Effector CD4-positive, alpha-beta T cell (primary cell): ENCODE data around the gene KCNK1.
"Not testable (repeated sequence)": the region's sequence is repeated elsewhere in the genome, so short reads cannot be mapped to it uniquely, and the experiment has no call there.

Experiments
- DNase-seq: peaks from one replicate; pipeline ENCODE4 v3.0.0-alpha.2; 2020

The KCNK1 gene

GRCh38 chr1:233608988-233609387, 4.9 kb upstream of the KCNK1 start:
- DNase-seq = no peak

DNA sequence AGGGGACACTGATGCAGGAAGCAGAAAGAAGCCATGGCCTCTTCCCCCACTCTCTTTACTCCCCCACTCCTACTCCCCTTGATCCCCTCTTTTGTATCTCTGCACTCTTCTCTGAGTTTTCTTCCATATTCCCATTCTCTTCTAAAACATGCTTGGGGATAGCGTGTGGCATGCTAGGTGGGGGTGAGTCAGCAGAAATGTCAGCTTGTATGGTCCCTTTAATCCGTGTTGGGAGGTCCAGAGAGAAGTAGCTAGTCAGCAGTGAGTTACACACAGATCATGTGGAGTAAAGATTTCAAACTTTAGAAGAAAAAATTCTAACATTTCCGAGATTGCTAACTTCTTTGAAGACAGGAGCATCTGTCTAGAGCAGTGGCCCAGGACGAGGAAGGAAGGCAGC, 4.0 kb upstream of the KCNK1 start:
- DNase-seq = no peak

DNA sequence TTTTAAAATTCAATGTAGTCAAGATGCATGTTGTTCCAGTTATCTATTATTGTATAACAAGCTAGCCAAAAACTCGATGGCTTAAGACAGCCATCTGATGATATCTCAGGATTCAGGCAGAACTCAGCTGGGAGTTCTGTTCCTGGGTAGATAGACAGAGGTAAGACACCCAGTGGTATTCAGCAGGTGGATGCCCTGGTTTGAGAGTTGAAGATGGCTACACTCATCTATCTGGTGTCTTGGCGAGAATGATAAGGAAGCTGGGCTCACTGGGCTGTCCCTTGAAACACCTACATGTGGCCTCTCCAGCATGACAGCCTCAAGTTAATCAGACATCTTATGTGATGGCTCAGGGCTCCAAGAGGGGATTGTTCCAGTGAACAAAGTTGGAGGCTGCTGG, 3.3 kb upstream of the KCNK1 start:
- DNase-seq = no peak

- not testable (repeated sequence) for DNase-seq
Measured at GRCh38 chr1:233611363-233611762, 2.5 kb upstream of the KCNK1 start.

- DNase-seq = no peak
Measured at GRCh38 chr1:233614173-233614742, 352 bp downstream of the KCNK1 start.

DNA sequence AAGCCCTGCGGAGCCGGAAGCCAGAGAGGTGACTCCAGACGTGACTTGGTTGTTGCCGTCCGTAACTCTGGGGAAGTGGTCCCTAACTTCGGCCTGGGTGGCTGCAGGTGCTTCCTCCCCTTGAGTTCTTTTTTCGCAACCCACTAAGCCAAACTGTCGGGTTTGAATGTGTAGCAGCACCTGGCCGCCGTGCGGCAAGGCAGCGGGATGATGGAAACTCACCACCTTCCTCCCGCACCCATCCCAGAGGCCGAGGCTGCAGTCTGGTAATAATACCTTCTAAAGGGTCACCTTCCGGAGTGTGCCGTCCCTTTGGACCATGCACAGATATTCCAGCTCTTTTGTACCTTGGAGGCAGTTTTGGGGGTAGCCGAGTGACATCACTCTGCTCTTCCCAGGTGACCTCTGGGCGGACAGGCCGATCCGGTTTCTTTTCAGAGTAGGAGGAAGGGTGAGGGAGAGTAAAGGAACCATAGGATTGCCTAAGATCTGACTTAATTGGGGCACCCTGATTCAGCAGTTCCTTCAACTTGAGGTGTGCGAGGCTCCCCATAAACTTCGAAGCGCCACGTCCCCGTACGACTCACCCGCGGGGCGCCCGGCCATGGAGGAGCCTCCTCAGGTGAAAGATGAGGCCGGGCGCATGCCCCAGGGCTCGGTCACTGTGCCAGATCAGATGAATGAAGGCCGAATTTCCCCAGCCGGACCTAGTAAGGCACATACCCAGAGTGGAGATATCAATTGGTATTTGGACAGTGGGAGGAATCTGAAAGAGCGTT, 1.0 kb downstream of the KCNK1 start:
- DNase-seq = no peak

DNA sequence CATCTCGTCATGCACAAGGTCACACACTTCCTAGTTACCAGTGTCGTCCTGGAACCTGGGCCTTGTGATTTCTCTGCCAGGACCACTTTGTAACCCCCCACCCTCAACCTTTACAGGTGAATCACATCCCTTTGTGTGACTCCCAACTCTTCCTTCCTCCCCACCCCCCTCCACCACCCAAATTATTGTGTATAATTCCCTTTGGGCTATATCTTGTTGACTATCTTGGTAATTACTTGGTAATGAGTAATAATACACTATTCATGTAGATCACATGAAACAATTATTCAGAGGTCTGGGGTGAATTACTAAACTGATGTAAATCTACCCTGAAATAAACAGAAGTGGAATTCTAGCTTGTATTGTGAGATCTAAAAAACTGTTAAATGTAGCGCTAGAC, 1.7 kb downstream of the KCNK1 start:
- no peak for DNase-seq

DNA sequence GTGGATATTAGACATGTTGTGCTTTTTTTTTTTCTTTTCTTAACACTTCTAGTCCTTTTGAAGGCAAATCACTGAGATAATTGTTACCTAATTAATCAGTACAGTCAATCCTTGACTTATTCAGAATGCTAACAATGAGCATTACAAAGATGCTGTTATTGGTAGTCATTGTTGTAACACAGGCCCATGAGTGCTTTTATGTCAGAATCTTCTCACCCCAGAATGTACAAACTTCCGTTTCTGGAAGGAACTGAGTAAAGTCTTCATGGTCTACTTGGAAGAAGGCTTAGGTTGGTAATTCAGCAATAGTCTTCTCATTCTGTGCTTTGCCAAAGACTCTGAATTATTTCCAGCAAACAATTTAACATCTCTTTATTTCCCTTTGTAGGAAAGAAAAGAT, 3.1 kb downstream of the KCNK1 start:
- DNase-seq = no peak

- DNase-seq = not testable (repeated sequence)
Measured at GRCh38 chr1:233619414-233619813, 5.5 kb downstream of the KCNK1 start.

GRCh38 chr1:233620065-233620464, 6.2 kb downstream of the KCNK1 start:
- DNase-seq = no peak

DNA sequence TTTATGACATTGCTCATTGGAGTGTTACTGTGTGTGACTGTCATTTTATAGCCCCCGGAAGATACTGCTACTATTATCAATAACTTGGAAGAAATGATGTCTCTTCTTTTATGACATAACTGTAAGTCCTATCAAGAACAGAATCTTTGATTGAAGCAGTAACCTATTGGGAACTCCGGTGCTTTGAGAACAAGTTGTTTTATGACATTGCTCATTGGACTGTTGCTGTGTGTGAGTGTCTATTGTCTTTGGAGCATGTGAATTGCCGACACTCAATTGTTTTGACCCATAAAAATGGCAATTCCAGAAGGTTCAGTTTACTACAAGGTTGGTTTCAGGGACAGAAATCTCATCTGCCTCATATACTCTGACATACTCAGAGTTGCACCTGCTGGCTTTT, 8.0 kb downstream of the KCNK1 start:
- DNase-seq = no peak

GRCh38 chr1:233624289-233624688, 10.4 kb downstream of the KCNK1 start:
- no peak for DNase-seq

DNA sequence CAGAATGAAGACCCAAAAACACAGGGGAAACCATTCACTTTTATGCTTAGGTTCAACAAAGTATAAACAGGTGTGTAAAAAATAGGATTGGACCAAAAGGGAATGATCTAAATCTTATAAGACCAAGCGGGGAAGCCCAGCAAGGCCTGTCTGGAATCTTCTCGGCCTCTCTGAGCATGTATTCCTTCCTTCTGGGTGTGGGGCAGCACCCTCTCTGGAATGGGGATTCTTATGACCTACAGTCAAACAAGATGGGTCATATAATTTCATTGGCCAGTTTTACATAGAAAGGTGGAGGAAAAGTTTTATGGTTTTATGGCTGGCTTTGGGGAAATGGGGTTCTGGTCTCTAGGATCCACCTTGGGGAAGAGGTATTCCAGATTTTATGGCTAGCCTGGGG, 11.2 kb downstream of the KCNK1 start:
- no peak for DNase-seq

- DNase-seq = no peak
Measured at GRCh38 chr1:233625510-233625981, 11.6 kb downstream of the KCNK1 start.

- DNase-seq = no peak
Measured at GRCh38 chr1:233627376-233627775, 13.5 kb downstream of the KCNK1 start.

DNA sequence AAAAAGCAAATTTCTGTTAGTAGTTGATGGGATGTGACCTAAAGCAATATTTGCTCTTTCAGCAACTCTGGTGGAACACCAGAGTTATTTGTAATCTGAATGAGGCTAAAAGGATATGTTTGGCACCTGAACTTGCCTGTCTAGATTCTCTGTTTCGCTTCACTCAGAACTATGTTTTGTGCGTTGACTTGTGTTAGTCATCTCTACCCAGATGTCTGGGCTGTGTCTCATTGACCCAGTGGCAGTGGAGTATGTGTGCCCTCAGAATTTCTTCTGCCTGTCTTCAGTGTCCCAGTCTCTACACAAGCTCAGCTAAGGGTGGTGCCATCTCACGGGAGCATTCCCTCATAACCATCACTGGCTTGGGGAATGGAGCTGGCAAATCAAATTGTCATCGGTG, 13.9 kb downstream of the KCNK1 start:
- DNase-seq = no peak

- DNase-seq = no peak
Measured at GRCh38 chr1:233629305-233629935, 15.5 kb downstream of the KCNK1 start.

- no peak for DNase-seq
Measured at GRCh38 chr1:233631810-233632405, 18.0 kb downstream of the KCNK1 start.

DNA sequence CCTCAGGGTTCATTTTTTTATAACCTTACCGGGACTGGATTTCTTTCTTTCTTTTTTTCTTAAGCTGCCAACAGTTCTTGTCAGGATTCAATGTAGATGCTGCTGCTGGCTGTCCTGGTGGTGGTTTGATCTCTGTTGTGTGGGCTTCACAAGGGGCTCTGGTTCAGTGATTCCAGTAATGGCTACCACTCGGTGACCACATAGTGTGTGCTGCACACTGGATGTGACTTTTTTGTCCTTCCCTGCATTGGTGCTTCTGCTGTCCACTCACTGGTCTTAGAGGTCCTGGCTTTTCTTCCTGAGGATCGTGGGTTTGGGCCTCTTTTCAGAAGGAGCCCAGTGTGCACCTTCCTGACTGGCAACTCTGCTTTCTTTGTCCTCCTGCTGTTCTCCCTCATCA, 18.5 kb downstream of the KCNK1 start:
- no peak for DNase-seq

DNA sequence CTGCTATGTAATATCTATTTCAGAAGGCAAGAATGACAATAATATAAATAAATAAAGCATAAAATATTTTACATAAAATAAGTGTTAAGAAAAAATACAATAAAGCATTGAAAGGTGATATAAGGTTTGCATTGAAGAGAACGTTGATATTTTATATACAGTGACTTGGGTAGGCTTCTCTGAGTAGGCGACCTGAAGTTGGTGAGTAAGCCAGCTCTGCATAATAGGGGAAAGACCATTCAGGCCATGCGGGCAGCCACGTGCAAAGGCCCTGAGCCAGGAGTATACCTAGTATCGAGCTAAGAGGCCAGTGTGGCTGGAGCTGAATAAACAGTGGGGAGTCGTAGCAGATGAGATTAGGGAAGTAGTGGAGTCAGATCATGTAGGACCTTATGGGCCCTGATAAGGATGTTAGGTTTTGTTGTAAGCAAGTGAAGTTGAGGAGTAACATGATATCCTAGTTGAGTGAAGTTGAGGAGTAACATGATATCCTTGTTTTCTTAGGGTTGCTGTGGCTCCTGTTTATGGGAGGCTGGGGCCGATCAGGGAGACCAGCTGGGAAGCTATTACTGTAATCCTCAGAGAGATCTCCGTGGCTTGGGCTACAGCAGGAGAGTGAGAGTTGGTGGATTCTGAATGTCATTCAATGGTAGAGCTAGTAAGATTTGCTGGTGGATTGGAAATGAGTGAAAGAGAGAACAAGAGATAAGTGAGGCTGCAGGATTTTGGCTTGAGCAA, 22.0 kb downstream of the KCNK1 start:
- no peak for DNase-seq

DNA sequence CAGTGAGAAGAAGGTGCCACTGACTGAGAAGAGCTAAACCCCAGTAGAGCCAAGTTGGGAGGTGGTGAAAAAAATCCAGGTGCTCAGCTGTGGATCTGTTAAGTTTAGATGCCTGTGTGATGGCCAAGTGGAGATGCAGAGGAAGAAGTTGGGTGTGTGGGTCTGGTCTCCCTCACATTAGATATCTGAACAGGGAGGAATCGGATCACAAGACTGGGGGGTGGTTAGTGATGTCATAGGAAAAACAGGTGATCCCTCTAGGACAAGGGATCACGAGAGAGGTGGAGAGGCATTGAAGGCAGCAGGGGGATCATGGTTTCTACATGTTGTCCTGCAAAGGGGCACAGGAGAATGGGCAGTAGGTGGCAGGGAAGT, 22.6 kb downstream of the KCNK1 start:
- no peak for DNase-seq

DNA sequence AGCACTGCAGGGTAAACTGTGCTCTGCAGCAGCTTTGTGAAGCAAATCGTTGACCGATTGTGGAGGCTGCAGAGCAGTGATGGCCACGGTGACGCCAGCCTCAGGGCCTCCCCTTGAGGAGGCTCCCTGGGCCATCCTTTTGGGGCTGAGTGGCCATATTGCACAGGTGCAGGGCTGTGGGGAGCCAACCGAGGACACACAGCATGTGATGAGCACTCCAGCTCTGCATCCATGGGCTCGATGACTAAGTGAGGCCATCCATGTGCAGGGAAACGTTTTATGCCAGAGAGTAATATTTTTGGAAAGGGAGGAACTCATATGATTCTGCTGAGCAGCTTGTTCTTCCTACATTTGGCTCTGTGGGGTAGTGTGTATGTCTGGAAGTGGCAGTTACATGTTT, 24.6 kb downstream of the KCNK1 start:
- DNase-seq = no peak

GRCh38 chr1:233639611-233640010, 25.7 kb downstream of the KCNK1 start:
- DNase-seq = no peak
